H1 (cell line): Measurements from ENCODE around the gene MRPL52. TPM values are rescaled to one million over a fixed set of nuclear protein-coding genes. Genes with fewer than 3 reads are reported as not detected.
A peak's percentile ranks its signal among the peaks of the same experiment; 100 is the strongest.

Source experiments
- CTCF ChIA-PET: fragments of 300-600 bp; sonication (Branson Sonifier 250); formaldehyde crosslinking; loops from one replicate; lab custom pipeline; 2021; ENCODE audit not compliant: partially characterized antibody; lab: Charles Lee
- POLR2A ChIA-PET: fragments of 300-600 bp; sonication (Branson Sonifier 250); formaldehyde crosslinking; loops from one replicate; lab custom pipeline; 2021; ENCODE audit warnings: inconsistent platforms; ENCODE audit not compliant: partially characterized antibody; lab: Charles Lee
- DNase-seq, 2 experiments: peaks; one replicate each; pipeline versions ENCODE4 v3.0.0 to v3.0.0-alpha.2; 2010 to 2022; ENCODE audit warnings: low spot score in 2 of 2, low read depth in 1 of 2, mixed read lengths in 1 of 2
- FAIRE-seq: peaks from 2 replicates; lab custom pipeline; 2011; peaks lifted over from hg19 to GRCh38; lab: Jason Lieb, UNC
- H2AFZ ChIP-seq: 2 replicates; pipeline ENCODE4 v1.8.1; 2012; ENCODE audit warnings: low read length, inconsistent platforms
- H2AK5ac ChIP-seq: 2 replicates; pipeline ENCODE4 v1.6.1; 2013; ENCODE audit warnings: low read depth, low read length
- H2BK120ac ChIP-seq: replicated peaks from 2 replicates; pipeline ENCODE3; 2013; ENCODE audit warnings: low read depth, low read length, inconsistent platforms
- H2BK12ac ChIP-seq: 2 replicates; pipeline ENCODE4 v1.6.1; 2013; ENCODE audit warnings: low read depth, low read length
- H2BK15ac ChIP-seq: 2 replicates; pipeline ENCODE4 v1.6.1; 2013; ENCODE audit warnings: low read length
- H2BK20ac ChIP-seq: 2 replicates; pipeline ENCODE4 v1.6.1; 2013; ENCODE audit warnings: low read length
- H2BK5ac ChIP-seq: 2 replicates; pipeline ENCODE4 v1.6.1; 2013; ENCODE audit warnings: low read depth, low read length
- H3K14ac ChIP-seq: 2 replicates; pipeline ENCODE4 v1.6.1; 2013; ENCODE audit warnings: inconsistent platforms; ENCODE audit not compliant: insufficient read length
- H3K18ac ChIP-seq: 2 replicates; pipeline ENCODE4 v1.6.1; 2013; ENCODE audit warnings: low read length; ENCODE audit errors: extremely low read depth
- H3K23ac ChIP-seq: 2 replicates; pipeline ENCODE4 v1.6.1; 2013; ENCODE audit warnings: inconsistent platforms; ENCODE audit not compliant: insufficient read length
- H3K23me2 ChIP-seq: 2 replicates; pipeline ENCODE4 v1.6.1; 2013; ENCODE audit warnings: low read depth, low read length
- H3K27ac ChIP-seq: 2 replicates; pipeline ENCODE4 v1.6.1; 2011; ENCODE audit warnings: low read depth, low read length, inconsistent platforms
- H3K27me3 ChIP-seq, 4 experiments: replicated peaks in 1 of 4; 1 replicate in 1 of 4; 2 replicates in 3 of 4; pipeline versions ENCODE4 v1.6.1 to v1.8.1; 2011 to 2013; ENCODE audit warnings: low read length in 3 of 4, mild to moderate bottlenecking in 3 of 4, inconsistent platforms in 2 of 4, mixed read lengths in 2 of 4, moderate library complexity in 1 of 4; ENCODE audit not compliant: control insufficient read depth in 3 of 4, insufficient read depth in 3 of 4; ENCODE audit errors: extremely low read depth in 1 of 4
- H3K36me3 ChIP-seq, 4 experiments: 2 replicates each; pipeline versions ENCODE4 v1.6.1 to v1.8.1; 2011 to 2013; ENCODE audit warnings: mild to moderate bottlenecking in 4 of 4, low read length in 3 of 4, moderate library complexity in 2 of 4, control low read depth in 1 of 4, inconsistent platforms in 1 of 4; ENCODE audit not compliant: insufficient read depth in 4 of 4, control insufficient read depth in 2 of 4
- H3K4ac ChIP-seq: replicated peaks from 2 replicates; pipeline ENCODE3; 2013; ENCODE audit warnings: low read length, low read depth, mixed read lengths, inconsistent platforms; ENCODE audit not compliant: insufficient read length
- H3K4me1 ChIP-seq, 4 experiments: replicated peaks in 1 of 4; 1 replicate in 1 of 4; 2 replicates in 3 of 4; pipeline versions ENCODE4 v1.6.1 to v1.8.1; 2011 to 2013; ENCODE audit warnings: low read length in 3 of 4, inconsistent platforms in 2 of 4, mixed read lengths in 1 of 4; ENCODE audit not compliant: insufficient read depth in 4 of 4, control insufficient read depth in 3 of 4
- H3K4me2 ChIP-seq, 2 experiments: 2 replicates each; pipeline versions ENCODE4 v1.6.1 to v1.8.1; 2011 to 2013; ENCODE audit warnings: low read depth in 2 of 2, low read length in 2 of 2, control low read depth in 1 of 2, inconsistent platforms in 1 of 2, mild to moderate bottlenecking in 1 of 2; ENCODE audit not compliant: insufficient read depth in 1 of 2
- H3K4me3 ChIP-seq, 4 experiments: fragments of 200-600, 300-600 bp in 1 of 4; sonication (generic), shearing (Covaris generic), sonication (Bioruptor Twin) in 1 of 4; 2 replicates each; pipeline versions ENCODE4 v1.5.1 to v1.8.1; 2011 to 2016; ENCODE audit warnings: low read length in 4 of 4, low read depth in 3 of 4, control low read depth in 2 of 4, inconsistent platforms in 2 of 4, mild to moderate bottlenecking in 2 of 4, mixed read lengths in 1 of 4, moderate library complexity in 1 of 4; ENCODE audit not compliant: insufficient read depth in 2 of 4; ENCODE audit errors: extremely low read depth in 1 of 4
- H3K56ac ChIP-seq: replicated peaks from 2 replicates; pipeline ENCODE3; 2013; ENCODE audit warnings: low read depth, mild to moderate bottlenecking, mixed read lengths, low read length, inconsistent platforms; ENCODE audit not compliant: insufficient read length
- H3K79me1 ChIP-seq: 2 replicates; pipeline ENCODE4 v1.6.1; 2013; ENCODE audit warnings: low read depth, low read length, control low read depth
- H3K79me2 ChIP-seq, 2 experiments: 2 replicates each; pipeline versions ENCODE4 v1.6.1 to v1.8.1; 2012 to 2013; ENCODE audit warnings: low read length in 2 of 2, mild to moderate bottlenecking in 2 of 2, inconsistent platforms in 1 of 2; ENCODE audit not compliant: insufficient read depth in 2 of 2, control insufficient read depth in 1 of 2
- H3K9ac ChIP-seq, 4 experiments: replicated peaks in 1 of 4; 1 replicate in 1 of 4; 2 replicates in 3 of 4; pipeline versions ENCODE4 v1.6.1 to v1.8.1; 2011 to 2013; ENCODE audit warnings: low read depth in 3 of 4, low read length in 3 of 4, control low read depth in 2 of 4, mild to moderate bottlenecking in 2 of 4, moderate library complexity in 2 of 4, inconsistent platforms in 1 of 4; ENCODE audit errors: extremely low read depth in 1 of 4
- H3K9me3 ChIP-seq, 2 experiments: 2 replicates each; pipeline versions ENCODE4 v1.6.1 to v1.8.1; 2012 to 2013; ENCODE audit warnings: mild to moderate bottlenecking in 2 of 2, moderate library complexity in 2 of 2, control low read depth in 1 of 2, inconsistent platforms in 1 of 2, low read depth in 1 of 2, low read length in 1 of 2, mixed read lengths in 1 of 2; ENCODE audit not compliant: insufficient read depth in 2 of 2
- H4K20me1 ChIP-seq, 2 experiments: replicated peaks in 1 of 2; 2 replicates each; pipeline versions ENCODE3 to v1.8.1; 2011 to 2013; ENCODE audit warnings: inconsistent platforms in 2 of 2, low read length in 2 of 2, mild to moderate bottlenecking in 1 of 2; ENCODE audit not compliant: insufficient read depth in 2 of 2, control insufficient read depth in 1 of 2
- H4K5ac ChIP-seq: 2 replicates; pipeline ENCODE4 v1.6.1; 2013; ENCODE audit warnings: low read length, low read depth, mixed read lengths, inconsistent platforms; ENCODE audit not compliant: insufficient read length
- H4K8ac ChIP-seq: 2 replicates; pipeline ENCODE4 v1.8.0; 2013; ENCODE audit warnings: mild to moderate bottlenecking, moderate library complexity, low read length, inconsistent platforms; ENCODE audit not compliant: insufficient read depth; ENCODE audit errors: extremely low read depth
- H4K91ac ChIP-seq: replicated peaks from 2 replicates; pipeline ENCODE3; 2013; ENCODE audit warnings: low read length, mixed read lengths, inconsistent platforms; ENCODE audit not compliant: insufficient read length
- ATF2 ChIP-seq: IDR thresholded peaks from 2 replicates; pipeline ENCODE4 v1.6.1; 2012; ENCODE audit warnings: low read length, inconsistent platforms
- BACH1 ChIP-seq: IDR thresholded peaks from 2 replicates; pipeline ENCODE4 v1.6.1; 2012; ENCODE audit warnings: low read length, improper control_type of control experiment
- CBX8 ChIP-seq: fragments of 300-800, 300-1000 bp; sonication (generic); IDR thresholded peaks from 2 replicates; pipeline ENCODE4 v1.7.1; 2016; ENCODE audit warnings: low read depth, low read length, borderline replicate concordance
- EP300 ChIP-seq, 2 experiments: IDR thresholded peaks; 1 replicate in 1 of 2; 2 replicates in 1 of 2; pipeline ENCODE4 v1.6.1; 2011 to 2012; ENCODE audit warnings: low read depth in 2 of 2, low read length in 2 of 2, mild to moderate bottlenecking in 2 of 2, borderline replicate concordance in 1 of 2, inconsistent platforms in 1 of 2, moderate library complexity in 1 of 2
- KDM1A ChIP-seq: fragments of 200-600, 300-600 bp; sonication (generic); IDR thresholded peaks from 2 replicates; pipeline ENCODE4 v1.7.1; 2016; ENCODE audit warnings: mild to moderate bottlenecking, low read length, borderline replicate concordance
- POU5F1 ChIP-seq: IDR thresholded peaks from 2 replicates; pipeline ENCODE4 v1.6.1; 2011; ENCODE audit warnings: low read depth, mild to moderate bottlenecking, low read length, moderate library complexity
- RNF2 ChIP-seq: fragments of 200-900, 300-1000 bp; sonication (generic); IDR thresholded peaks from 2 replicates; pipeline ENCODE4 v1.7.1; 2016; ENCODE audit warnings: borderline replicate concordance, low read depth, mild to moderate bottlenecking, antibody characterized with exemption, low read length; ENCODE audit not compliant: poor library complexity, severe bottlenecking; ENCODE audit errors: missing control alignments
- SP4 ChIP-seq: IDR thresholded peaks from 2 replicates; pipeline ENCODE4 v1.6.1; 2012; ENCODE audit warnings: low read length, inconsistent platforms
- SUZ12 ChIP-seq: fragments of 200-600 bp; sonication (generic); IDR thresholded peaks from 2 replicates; pipeline ENCODE4 v1.6.1; 2012; ENCODE audit warnings: mild to moderate bottlenecking, inconsistent platforms, low read length, moderate library complexity, mixed read lengths
- TAF7 ChIP-seq: optimal IDR thresholded peaks from 2 replicates; pipeline ENCODE3; 2011; ENCODE audit warnings: low read depth, mild to moderate bottlenecking, inconsistent platforms, low read length, moderate library complexity, borderline replicate concordance
- TCF12 ChIP-seq: IDR thresholded peaks from 2 replicates; pipeline ENCODE4 v1.6.1; 2011; ENCODE audit warnings: low read depth, mild to moderate bottlenecking, low read length
- WGBS, 2 experiments: shearing (Covaris generic) in 1 of 2; methylation state at CpG; one replicate each; pipeline versions ENCODE4 v1.1.6 to v1.1.7; 2013 to 2015; ENCODE audit warnings: low lambda C conversion rate in 2 of 2, mixed read lengths in 2 of 2, inconsistent platforms in 1 of 2, low coverage in 1 of 2, missing lambda C conversion rate in 1 of 2; ENCODE audit not compliant: insufficient replicate concordance in 2 of 2, insufficient coverage in 1 of 2, insufficient read length in 1 of 2; ENCODE audit errors: extremely low coverage in 1 of 2, missing lambda C conversion rate in 1 of 2; 5-methylcytosine and 5-hydroxymethylcytosine counted together
- polyA plus RNA-seq, 7 experiments: library from polyadenylated mRNA; depleted of rRNA in 3 of 7; stranded (reverse) in 5 of 7; unstranded in 2 of 7; fragments of >200 nt in 5 of 7; fragments of 200-250 nt in 2 of 7; gene quantifications; 1 replicate in 5 of 7; 2 replicates in 1 of 7; 4 replicates in 1 of 7; pipeline versions ENCODE4 v1.2.1 to v1.2.3, GENCODE V29; 2011 to 2013; ENCODE audit warnings: missing spikeins in 2 of 7, mixed read lengths in 2 of 7
- total RNA-seq: library from RNA; stranded (reverse); fragmentation: NEBNext Ultra II Directional; extraction: Animal tissue kit (Norgen Biotek cat#: 25700); gene quantifications from 2 replicates; pipeline ENCODE4 v1.2.1, GENCODE V29; 2021

The MRPL52 gene
- total and polyA plus RNA-seq, 2 of the 8 experiments (the other 6 are each of a cell fraction or from before 2014, with no cell fraction given), result 70.5 to 176 TPM

- Histone ChIP-seq H3K27me3 (no peaks in the 10 kb centered on the region), H2BK5ac (peak overlapping the region; percentile 77; the same call in 1 of the 2 replicates), H2BK20ac (no peak overlapping the region), H2BK15ac (no peak overlapping the region), H4K5ac (no peak overlapping the region), H3K9ac (no peak overlapping the region; a peak in 1 of 7 replicates), H4K20me1 (no peaks in the 10 kb centered on the region), H2AFZ (no peak overlapping the region), H4K8ac (no peak overlapping the region), H3K4me1 (peaks cover 8 to 20% (median 14%) of the 10 kb centered on the region in 4 experiments), H2BK120ac (no peak overlapping the region), H3K79me1 (peaks cover 8% of the 10 kb centered on the region), H2BK12ac (no peak overlapping the region), H3K4me2 (peak overlapping the region; percentile 73 to 98), H3K56ac (no peak overlapping the region), H3K23me2 (peaks cover 14% of the 10 kb centered on the region; the same call in 1 of the 2 replicates), H3K36me3 (peaks cover 5 to 25% (median 13%) of the 10 kb centered on the region in 4 experiments; a peak in 7 of 8 replicates), H3K23ac (no peak overlapping the region), H3K79me2 (peaks cover 0 to 29% of the 10 kb centered on the region in 2 experiments; a peak in 2 of 4 replicates), H3K9me3 (no peaks in the 10 kb centered on the region), H3K4me3 (peak overlapping the region in 1 of 4 experiments; percentile 94; a peak in 1 of 8 replicates), H3K4ac (no peak overlapping the region), H3K18ac (no peak overlapping the region), H2AK5ac (no peak overlapping the region), H3K14ac (no peak overlapping the region), H3K27ac (no peak overlapping the region), H4K91ac (no peak overlapping the region)
- POLR2A ChIA-PET, result interaction anchor here (0.6 to 16.3 kb wide), 8 partner anchors 7 to 265 kb away, joined by 3 to 203 read pairs (median 8); partner anchors contain the start of genes LRP10, MRPL52 and RBM23
- no peak for FAIRE-seq
- WGBS, 2 experiments, result 89% methylated on average over 3 of the region's 3 CpGs; no CpG with 5 or more reads in 1 of the 2 experiments
- CTCF ChIA-PET, result interaction anchor here (0.6 to 56.0 kb wide), 9 partner anchors 16 to 1648 kb away, joined by 3 to 1562 read pairs (median 3); partner anchors contain the start of genes LRP10, MMP14, MRPL52 and REM2
- no peak for DNase-seq
- TF ChIP-seq RNF2 (no peak), BACH1 (no peak), CBX8 (no peak), ATF2 (no peak), TCF12 (no peak), SP4 (no peak), EP300 (IDR thresholded peaks at IDR 0.05; ENCODE audit: borderline replicate concordance in 1 of 2, low read depth in 2 of 2, low read length in 2 of 2) (no peak), POU5F1 (no peak), KDM1A (no peak), SUZ12 (no peak), TAF7 (no peak)
Observed at GRCh38 chr14:22835505-22835904, 5.8 kb downstream of the MRPL52 start.
